Smooth muscle cell (in vitro differentiated cells): Measurements from ENCODE around the gene CORO2A. TPM values are rescaled to one million over a fixed set of nuclear protein-coding genes. Genes with fewer than 3 reads are reported as not detected.

Source experiments
- DNase-seq: peaks from one replicate; lab custom pipeline; 2025; ENCODE audit not compliant: unreplicated experiment; lab: John Stamatoyannopoulos, UW
- H2AFZ ChIP-seq: fragments of 200-600 bp; sonication (generic); 2 replicates; pipeline ENCODE4 v1.6.0; 2016; ENCODE audit warnings: antibody characterized with exemption, low read depth, mild to moderate bottlenecking
- H3F3A ChIP-seq: fragments of 200-600 bp; sonication (generic); 2 replicates; pipeline ENCODE4 v1.6.0; 2017; ENCODE audit warnings: antibody characterized with exemption, low read depth
- H3K27ac ChIP-seq: fragments of 200-600 bp; sonication (generic); 2 replicates; pipeline ENCODE4 v1.5.1; 2016; ENCODE audit warnings: low read depth, mild to moderate bottlenecking
- H3K27me3 ChIP-seq: fragments of 200-600 bp; sonication (generic); 2 replicates; pipeline ENCODE4 v1.6.1; 2016; ENCODE audit warnings: low read depth, mild to moderate bottlenecking
- H3K36me3 ChIP-seq: fragments of 200-600 bp; sonication (generic); 2 replicates; pipeline ENCODE4 v1.5.1; 2016; ENCODE audit warnings: low read depth
- H3K4me1 ChIP-seq: fragments of 200-600 bp; sonication (generic); 2 replicates; pipeline ENCODE4 v1.5.1; 2016; ENCODE audit warnings: low read depth
- H3K4me2 ChIP-seq: fragments of 200-600 bp; sonication (generic); 2 replicates; pipeline ENCODE4 v1.6.0; 2016; ENCODE audit warnings: mild to moderate bottlenecking
- H3K4me3 ChIP-seq: fragments of 200-600 bp; sonication (generic); 2 replicates; pipeline ENCODE4 v1.5.1; 2016; ENCODE audit warnings: mild to moderate bottlenecking
- H3K79me2 ChIP-seq: fragments of 200-600 bp; sonication (generic); 2 replicates; pipeline ENCODE4 v1.6.0; 2016; ENCODE audit warnings: low read depth, mild to moderate bottlenecking
- H3K9ac ChIP-seq: fragments of 200-600 bp; sonication (generic); 2 replicates; pipeline ENCODE4 v1.6.0; 2016; ENCODE audit warnings: low read depth
- H3K9me3 ChIP-seq: fragments of 200-600 bp; sonication (generic); replicated peaks from 2 replicates; pipeline ENCODE4 v1.5.1; 2016; ENCODE audit warnings: low read depth
- H4K20me1 ChIP-seq: fragments of 200-600 bp; sonication (generic); 2 replicates; pipeline ENCODE4 v1.6.0; 2016; ENCODE audit warnings: low read depth
- WGBS: methylation state at CpG from one replicate; pipeline ENCODE4 v1.1.7; 2016; ENCODE audit warnings: low lambda C conversion rate; 5-methylcytosine and 5-hydroxymethylcytosine counted together
- polyA plus RNA-seq: library from polyadenylated mRNA; unstranded; fragments of >200 nt; fragmentation: Nextera tagmentation; extraction: Ambion mirVana; gene quantifications from 2 replicates; pipeline ENCODE4 v1.2.1, GENCODE V29; 2016
- total RNA-seq: library from RNA; depleted of rRNA; stranded (reverse); fragments of >200 nt; gene quantifications from 2 replicates; pipeline ENCODE4 v1.2.3, GENCODE V29; 2014
- TF ChIP-seq, protein P1 (sequence below): fragments of 200-600 bp; sonication (generic); IDR thresholded peaks from 2 replicates; pipeline ENCODE4 v1.5.1; 2017; ENCODE audit warnings: borderline replicate concordance, mild to moderate bottlenecking, antibody characterized with exemption; ENCODE audit not compliant: insufficient read depth, poor library complexity, severe bottlenecking

Gene CORO2A
- total and polyA plus RNA-seq, 2 experiments from 2014 or later = 4.7 to 5.8 TPM

DNA sequence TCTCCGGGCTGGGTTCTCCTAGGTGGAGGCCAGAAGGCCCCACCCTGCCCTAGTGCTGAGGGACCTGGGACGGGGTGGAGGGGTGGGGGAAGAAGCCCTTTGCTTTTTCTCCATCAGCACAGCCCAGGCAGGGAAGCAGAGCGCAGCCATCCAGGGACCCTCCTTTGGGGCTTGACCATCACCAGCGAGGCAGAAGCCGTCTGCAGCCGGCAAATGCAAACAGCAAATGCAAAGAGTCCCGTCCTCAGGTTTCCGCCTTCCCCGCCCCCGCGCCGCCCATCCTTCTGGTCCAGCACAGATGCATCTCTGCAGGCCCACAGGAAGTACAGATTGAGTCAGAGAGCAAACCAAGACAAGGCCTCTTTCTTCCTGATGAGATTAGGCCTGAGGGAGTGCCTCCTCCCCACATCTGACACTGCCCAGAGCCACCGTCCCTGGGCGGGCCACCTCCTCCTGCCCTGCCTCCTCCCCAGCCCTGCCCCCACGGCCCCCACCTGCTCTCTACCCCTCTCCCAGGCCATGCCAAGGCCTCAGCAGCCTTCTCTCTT lies 23.4 kb downstream of the CORO2A start:
- peak overlapping the region; percentile 11 for H3K4me2 ChIP-seq

DNA sequence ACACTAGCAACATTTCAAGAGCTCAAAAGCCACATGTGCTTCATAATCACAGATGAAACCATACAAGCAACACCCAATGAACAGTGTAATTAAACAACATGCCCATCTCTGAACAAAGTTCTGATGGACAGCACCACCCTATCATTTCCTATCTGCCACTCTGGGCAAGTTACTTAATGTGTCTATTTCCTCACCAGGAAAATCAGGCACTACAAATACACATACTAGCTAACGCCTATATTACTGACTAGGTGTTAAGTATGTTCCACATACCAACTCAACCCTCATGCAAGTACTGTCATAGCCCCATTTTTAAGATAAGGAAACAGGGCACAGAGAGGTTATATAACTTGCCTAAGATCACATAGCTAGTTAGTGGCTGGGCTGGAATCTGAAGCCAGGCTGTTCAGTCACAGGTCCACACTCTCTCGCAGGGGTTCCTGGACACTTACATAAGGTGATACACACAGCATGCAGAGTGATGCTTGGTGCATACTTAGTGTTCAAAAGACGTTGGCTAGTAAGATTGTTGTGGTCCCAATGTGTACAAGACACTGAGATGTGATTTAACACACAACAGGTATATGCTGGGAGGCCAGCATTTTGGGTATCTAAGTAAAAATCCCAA lies 24.2 kb downstream of the CORO2A start:
- no peak overlapping the region for H3K27ac ChIP-seq
- DNase-seq = no peak
- H3K4me1 ChIP-seq = peaks cover 13% of the 10 kb centered on the region
- H3K4me2 ChIP-seq = peak overlapping the region; percentile 11
- H3K27me3 ChIP-seq = no peaks in the 10 kb centered on the region
- 89% methylated on average over 3 of the region's 3 CpGs for WGBS
- no peaks in the 10 kb centered on the region for H3F3A ChIP-seq
- no peaks in the 10 kb centered on the region for H3K79me2 ChIP-seq
- H3K9me3 ChIP-seq = no peaks in the 10 kb centered on the region
- no peak overlapping the region for H3K4me3 ChIP-seq
- H3K9ac ChIP-seq = no peak overlapping the region
- H4K20me1 ChIP-seq = no peaks in the 10 kb centered on the region
- TF ChIP-seq, protein P1, sequence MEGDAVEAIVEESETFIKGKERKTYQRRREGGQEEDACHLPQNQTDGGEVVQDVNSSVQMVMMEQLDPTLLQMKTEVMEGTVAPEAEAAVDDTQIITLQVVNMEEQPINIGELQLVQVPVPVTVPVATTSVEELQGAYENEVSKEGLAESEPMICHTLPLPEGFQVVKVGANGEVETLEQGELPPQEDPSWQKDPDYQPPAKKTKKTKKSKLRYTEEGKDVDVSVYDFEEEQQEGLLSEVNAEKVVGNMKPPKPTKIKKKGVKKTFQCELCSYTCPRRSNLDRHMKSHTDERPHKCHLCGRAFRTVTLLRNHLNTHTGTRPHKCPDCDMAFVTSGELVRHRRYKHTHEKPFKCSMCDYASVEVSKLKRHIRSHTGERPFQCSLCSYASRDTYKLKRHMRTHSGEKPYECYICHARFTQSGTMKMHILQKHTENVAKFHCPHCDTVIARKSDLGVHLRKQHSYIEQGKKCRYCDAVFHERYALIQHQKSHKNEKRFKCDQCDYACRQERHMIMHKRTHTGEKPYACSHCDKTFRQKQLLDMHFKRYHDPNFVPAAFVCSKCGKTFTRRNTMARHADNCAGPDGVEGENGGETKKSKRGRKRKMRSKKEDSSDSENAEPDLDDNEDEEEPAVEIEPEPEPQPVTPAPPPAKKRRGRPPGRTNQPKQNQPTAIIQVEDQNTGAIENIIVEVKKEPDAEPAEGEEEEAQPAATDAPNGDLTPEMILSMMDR = no peak
- no peak overlapping the region for H2AFZ ChIP-seq
- no peaks in the 10 kb centered on the region for H3K36me3 ChIP-seq

More for the DNA sequence above, 23.4 kb downstream of the CORO2A start:
- no peaks in the 10 kb centered on the region for H4K20me1 ChIP-seq
- no peaks in the 10 kb centered on the region for H3K79me2 ChIP-seq
- no peak for DNase-seq
- TF ChIP-seq, protein P1 = no peak
- no peaks in the 10 kb centered on the region for H3F3A ChIP-seq
- H3K9ac ChIP-seq = no peak overlapping the region
- H3K27me3 ChIP-seq = no peaks in the 10 kb centered on the region
- no peaks in the 10 kb centered on the region for H3K36me3 ChIP-seq
- peaks cover 13% of the 10 kb centered on the region for H3K4me1 ChIP-seq
- H2AFZ ChIP-seq = no peak overlapping the region
- H3K27ac ChIP-seq = no peak overlapping the region
- H3K4me3 ChIP-seq = no peak overlapping the region
- WGBS = 22% methylated on average over 15 of the region's 15 CpGs
- no peaks in the 10 kb centered on the region for H3K9me3 ChIP-seq

DNA sequence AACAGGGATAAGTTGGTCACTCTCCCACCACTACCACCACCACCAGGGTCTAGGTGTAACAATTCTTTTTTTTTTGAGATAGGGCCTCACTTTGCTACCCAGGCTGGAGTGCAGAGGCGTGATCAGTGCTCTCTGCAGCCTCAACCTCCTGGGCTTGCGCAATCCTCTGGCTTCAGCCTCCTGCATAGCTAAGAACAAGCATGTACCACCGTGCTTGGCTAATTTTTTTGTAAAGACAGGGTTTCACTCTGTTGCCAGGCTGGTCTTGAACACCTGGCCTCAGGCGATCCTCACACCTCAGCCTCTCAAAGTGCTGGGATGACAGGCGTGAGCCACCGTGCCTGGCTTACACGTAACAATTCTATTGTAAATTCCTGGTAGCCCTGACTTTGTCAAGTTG lies 27.5 kb downstream of the CORO2A start:
- Histone ChIP-seq H3K79me2 (no peaks in the 10 kb centered on the region), H3K4me3 (no peak overlapping the region), H4K20me1 (no peaks in the 10 kb centered on the region), H3K9ac (no peak overlapping the region), H2AFZ (no peak overlapping the region), H3K9me3 (no peaks in the 10 kb centered on the region), H3K36me3 (no peaks in the 10 kb centered on the region), H3K4me2 (no peak overlapping the region), H3K27ac (no peak overlapping the region), H3K4me1 (peaks cover 13% of the 10 kb centered on the region), H3K27me3 (no peaks in the 10 kb centered on the region), H3F3A (no peaks in the 10 kb centered on the region)
- TF ChIP-seq, protein P1 = no peak
- DNase-seq = no peak
- 77% methylated on average over 7 of the region's 7 CpGs for WGBS

DNA sequence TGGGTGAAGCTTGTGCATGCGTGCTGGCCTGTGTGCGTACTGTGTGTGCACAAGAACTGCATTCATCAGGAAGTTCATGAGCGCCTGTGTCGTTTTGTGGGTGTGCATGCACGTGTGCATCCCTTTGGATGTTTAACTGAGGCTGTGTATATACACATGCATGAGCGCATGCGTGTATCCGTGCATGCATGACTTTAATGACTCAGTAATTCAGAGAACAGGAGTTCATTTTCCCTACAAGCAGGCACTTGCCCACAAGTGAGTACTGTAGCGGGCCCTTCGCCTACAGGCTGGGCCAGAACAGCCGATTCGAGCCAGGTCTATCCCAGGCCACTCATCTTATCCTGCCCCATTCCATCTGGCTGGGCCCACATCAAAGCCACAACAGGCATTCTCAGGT lies 29.8 kb downstream of the CORO2A start:
- no peak for DNase-seq
- Histone ChIP-seq H3K79me2 (no peaks in the 10 kb centered on the region), H4K20me1 (no peaks in the 10 kb centered on the region), H2AFZ (no peak overlapping the region), H3K27me3 (no peaks in the 10 kb centered on the region), H3K36me3 (no peaks in the 10 kb centered on the region), H3K27ac (no peak overlapping the region), H3K4me3 (no peak overlapping the region), H3F3A (no peaks in the 10 kb centered on the region), H3K9me3 (no peaks in the 10 kb centered on the region), H3K4me2 (no peak overlapping the region), H3K9ac (no peak overlapping the region), H3K4me1 (no peaks in the 10 kb centered on the region)
- TF ChIP-seq, protein P1 = no peak
- WGBS = 97% methylated on average over 12 of the region's 12 CpGs
